B cell (primary cell): ENCODE data around the gene AGBL4. TPM values are rescaled to one million over a fixed set of nuclear protein-coding genes. Genes with fewer than 3 reads are reported as not detected.

Experiments
- ATAC-seq: fragments of 200-7000 bp; cut with Tn5 transposase; one replicate; pipeline ENCODE4 v1.10.0; 2021; ENCODE audit warnings: low read depth, mild to moderate bottlenecking, moderate number of reproducible peaks, moderate library complexity
- CTCF ChIA-PET: fragments of 350-600 bp; sonication (Branson Sonifier 250); formaldehyde crosslinking; loops from one replicate; lab custom pipeline; 2021; ENCODE audit warnings: antibody characterized with exemption, inconsistent platforms; lab: Charles Lee
- POLR2A ChIA-PET: fragments of 350-600 bp; sonication (Branson Sonifier 250); formaldehyde crosslinking; loops from one replicate; lab custom pipeline; 2021; ENCODE audit warnings: antibody characterized with exemption; lab: Charles Lee
- DNase-seq: peaks from one replicate; pipeline ENCODE4 v3.0.0; 2013
- H2AFZ ChIP-seq: 2 replicates; pipeline ENCODE4 v1.6.1; 2012; ENCODE audit warnings: mild to moderate bottlenecking, low read depth, low read length; ENCODE audit not compliant: insufficient read depth, poor library complexity, severe bottlenecking
- H3K27ac ChIP-seq, 2 donors: 1 replicate in 1 of 2; 2 replicates in 1 of 2; pipeline ENCODE4 v1.5.1; 2012 to 2013; ENCODE audit warnings: low read length in 2 of 2, mild to moderate bottlenecking in 2 of 2, moderate library complexity in 1 of 2
- H3K27me3 ChIP-seq, 4 experiments: fragments of 200-600 bp in 1 of 4; sonication (generic) in 1 of 4; replicated peaks in 1 of 4; 1 replicate in 2 of 4; 2 replicates in 2 of 4; pipeline versions ENCODE4 v1.6.1 to v1.7.0; 2013 to 2016; ENCODE audit warnings: low read length in 3 of 4, mild to moderate bottlenecking in 2 of 4, mixed read lengths in 1 of 4, moderate library complexity in 1 of 4; ENCODE audit not compliant: insufficient read depth in 4 of 4, control insufficient read depth in 3 of 4; ENCODE audit errors: control extremely low read depth in 1 of 4
- H3K36me3 ChIP-seq, 2 experiments: replicated peaks in 1 of 2; 1 replicate in 1 of 2; 2 replicates in 1 of 2; pipeline versions ENCODE4 v1.6.1 to v1.7.1; 2013; ENCODE audit warnings: low read length in 1 of 2; ENCODE audit not compliant: insufficient read depth in 2 of 2, control insufficient read depth in 1 of 2; ENCODE audit errors: control extremely low read depth in 1 of 2, extremely low read depth in 1 of 2
- H3K4me1 ChIP-seq, 2 donors: fragments of 200-600 bp in 1 of 2; sonication (generic) in 1 of 2; 1 replicate in 1 of 2; 2 replicates in 1 of 2; pipeline versions ENCODE4 v1.5.1 to v1.6.1; 2013 to 2017; ENCODE audit warnings: low read length in 2 of 2; ENCODE audit not compliant: control insufficient read depth in 2 of 2, insufficient read depth in 2 of 2
- H3K4me2 ChIP-seq: replicated peaks from 2 replicates; pipeline ENCODE3; 2012; ENCODE audit warnings: mild to moderate bottlenecking, low read depth, low read length; ENCODE audit not compliant: poor library complexity, severe bottlenecking
- H3K4me3 ChIP-seq, 5 experiments: fragments of 200-600 bp in 1 of 5; sonication (generic) in 1 of 5; 1 replicate in 3 of 5; 2 replicates in 2 of 5; pipeline versions ENCODE4 v1.5.1 to v1.7.0; 2011 to 2016; ENCODE audit warnings: low read length in 4 of 5, mild to moderate bottlenecking in 4 of 5, low read depth in 2 of 5, control low read depth in 1 of 5, moderate library complexity in 1 of 5; ENCODE audit not compliant: insufficient read depth in 1 of 5; ENCODE audit errors: control extremely low read depth in 1 of 5, extremely low read depth in 1 of 5
- H3K79me2 ChIP-seq: fragments of 200-600 bp; sonication (generic); one replicate; pipeline ENCODE4 v1.6.0; 2016; ENCODE audit warnings: low read length; ENCODE audit not compliant: control insufficient read depth, insufficient read depth
- H3K9ac ChIP-seq: fragments of 200-600 bp; sonication (generic); 2 replicates; pipeline ENCODE4 v1.6.1; 2017; ENCODE audit warnings: mild to moderate bottlenecking, low read length, moderate library complexity
- H3K9me3 ChIP-seq, 3 donors: one replicate each; pipeline versions ENCODE4 v1.6.1 to v1.7.1; 2013; ENCODE audit warnings: low read length in 2 of 3; ENCODE audit not compliant: control insufficient read depth in 2 of 3, insufficient read depth in 1 of 3; ENCODE audit errors: control extremely low read depth in 1 of 3
- H4K20me1 ChIP-seq: 2 replicates; pipeline ENCODE4 v1.6.0; 2012; ENCODE audit warnings: mild to moderate bottlenecking, low read length; ENCODE audit not compliant: insufficient read depth, control insufficient read depth, poor library complexity, severe bottlenecking
- H3K27ac Mint-ChIP-seq: one replicate; pipeline ENCODE4 v1.8.0; 2021; ENCODE audit warnings: mixed read lengths
- H3K27me3 Mint-ChIP-seq: one replicate; pipeline ENCODE4 v1.8.0; 2021; ENCODE audit warnings: mixed read lengths
- H3K4me1 Mint-ChIP-seq: one replicate; pipeline ENCODE4 v1.8.0; 2021; ENCODE audit warnings: mixed read lengths
- H3K4me3 Mint-ChIP-seq: one replicate; pipeline ENCODE4 v1.8.0; 2021; ENCODE audit warnings: mixed read lengths
- H3K9me3 Mint-ChIP-seq: one replicate; pipeline ENCODE4 v1.8.0; 2022; ENCODE audit warnings: mixed read lengths; ENCODE audit not compliant: insufficient read depth
- CTCF ChIP-seq: fragments of 200-600 bp; IDR thresholded peaks from one replicate; pipeline ENCODE4 v1.8.0; 2022; ENCODE audit warnings: antibody characterized with exemption, mild to moderate bottlenecking
- EZH2 ChIP-seq: IDR thresholded peaks from 2 replicates; pipeline ENCODE4 v1.6.1; 2012; ENCODE audit warnings: borderline replicate concordance, low read depth, mild to moderate bottlenecking, moderate library complexity, low read length; ENCODE audit not compliant: insufficient read depth, poor library complexity, severe bottlenecking
- WGBS: methylation state at CpG from one replicate; pipeline ENCODE4 v1.1.5; 2013; ENCODE audit warnings: missing lambda C conversion rate; ENCODE audit not compliant: insufficient coverage; 5-methylcytosine and 5-hydroxymethylcytosine counted together
- intact Hi-C: fragments of 100-400 bp; cut with micrococcal nuclease; formaldehyde crosslinking; loops from one replicate; pipeline ENCODE4 v1.10.0; 2022
- polyA plus RNA-seq: library from polyadenylated mRNA; depleted of rRNA; stranded (reverse); fragments of >200 nt; gene quantifications from 2 replicates; pipeline ENCODE4 v1.2.3, GENCODE V29; 2012
- total RNA-seq, 2 donors: library from RNA; stranded (reverse); fragments of 120-200 nt in 1 of 2; gene quantifications; 1 replicate in 1 of 2; 2 replicates in 1 of 2; pipeline versions ENCODE4 v1.2.3 to v1.2.4, GENCODE V29; 2013 to 2022

The AGBL4 gene
- total and polyA plus RNA-seq, 2 donors (not counting 1 experiment from before 2014, with no cell fraction given), result 0.07 to 0.12 TPM

GRCh38 chr1:48616710-48617109 lies 1407.0 kb downstream of the AGBL4 start:
- Histone ChIP-seq H2AFZ (no peak overlapping the region), H3K4me3 (no peak overlapping the region), H3K27ac (no peak overlapping the region), H3K9me3 (no peaks in the 10 kb centered on the region), H3K4me1 (no peaks in the 10 kb centered on the region), H3K79me2 (no peaks in the 10 kb centered on the region), H3K4me2 (no peak overlapping the region), H3K27me3 (peaks cover 0 to 3% (median 0%) of the 10 kb centered on the region in 4 experiments), H3K36me3 (no peaks in the 10 kb centered on the region), H3K9ac (no peak overlapping the region), H4K20me1 (no peaks in the 10 kb centered on the region)
- CTCF ChIA-PET, result no interaction called here
- H3K27ac Mint-ChIP-seq, result no peak overlapping the region
- no peak for DNase-seq
- 40% methylated on average over 1 of the region's 2 CpGs for WGBS
- no peak for ATAC-seq
- H3K9me3 Mint-ChIP-seq, result no peaks in the 10 kb centered on the region
- H3K4me1 Mint-ChIP-seq, result no peaks in the 10 kb centered on the region
- H3K4me3 Mint-ChIP-seq, result no peak overlapping the region
- POLR2A ChIA-PET, result no interaction called here
- intact Hi-C loops, result no loop called here
- H3K27me3 Mint-ChIP-seq, result peaks cover 9% of the 10 kb centered on the region
- TF ChIP-seq EZH2, result no peak
- no peak for TF ChIP-seq CTCF

GRCh38 chr1:48611841-48612240 lies 1411.9 kb downstream of the AGBL4 start:
- no peak overlapping the region for H3K4me3 ChIP-seq
- no peaks in the 10 kb centered on the region for H3K36me3 ChIP-seq
- H3K9me3 Mint-ChIP-seq, result no peaks in the 10 kb centered on the region
- H3K4me1 ChIP-seq, result no peaks in the 10 kb centered on the region
- no peaks in the 10 kb centered on the region for H3K9me3 ChIP-seq
- no peak overlapping the region for H2AFZ ChIP-seq
- ChIA-PET POLR2A (no interaction called here), CTCF (no interaction called here)
- H3K27me3 Mint-ChIP-seq, result peaks cover 15% of the 10 kb centered on the region
- ATAC-seq, result no peak
- peaks cover 0 to 3% (median 0%) of the 10 kb centered on the region in 4 experiments for H3K27me3 ChIP-seq
- no peak overlapping the region for H3K4me3 Mint-ChIP-seq
- no peak overlapping the region for H3K27ac Mint-ChIP-seq
- 100% methylated on average over 1 of the region's 2 CpGs for WGBS
- H3K9ac ChIP-seq, result no peak overlapping the region
- no peaks in the 10 kb centered on the region for H4K20me1 ChIP-seq
- no peaks in the 10 kb centered on the region for H3K4me1 Mint-ChIP-seq
- no peaks in the 10 kb centered on the region for H3K79me2 ChIP-seq
- TF ChIP-seq EZH2, result no peak
- TF ChIP-seq CTCF, result no peak
- intact Hi-C loops, result no loop called here
- no peak for DNase-seq
- no peak overlapping the region for H3K4me2 ChIP-seq
- no peak overlapping the region for H3K27ac ChIP-seq
